SIG-M5 treated with dmso at 0.1 percent for 504 hours (cell line): ENCODE data around the gene RASIP1.
"Not testable (repeated sequence)": the region's sequence is repeated elsewhere in the genome, so short reads cannot be mapped to it uniquely, and the experiment has no call there.

ENCODE experiments used
- DNase-seq: peaks from one replicate; lab custom pipeline; 2025; ENCODE audit not compliant: unreplicated experiment; lab: John Stamatoyannopoulos, UW

RASIP1 gene, protein sequence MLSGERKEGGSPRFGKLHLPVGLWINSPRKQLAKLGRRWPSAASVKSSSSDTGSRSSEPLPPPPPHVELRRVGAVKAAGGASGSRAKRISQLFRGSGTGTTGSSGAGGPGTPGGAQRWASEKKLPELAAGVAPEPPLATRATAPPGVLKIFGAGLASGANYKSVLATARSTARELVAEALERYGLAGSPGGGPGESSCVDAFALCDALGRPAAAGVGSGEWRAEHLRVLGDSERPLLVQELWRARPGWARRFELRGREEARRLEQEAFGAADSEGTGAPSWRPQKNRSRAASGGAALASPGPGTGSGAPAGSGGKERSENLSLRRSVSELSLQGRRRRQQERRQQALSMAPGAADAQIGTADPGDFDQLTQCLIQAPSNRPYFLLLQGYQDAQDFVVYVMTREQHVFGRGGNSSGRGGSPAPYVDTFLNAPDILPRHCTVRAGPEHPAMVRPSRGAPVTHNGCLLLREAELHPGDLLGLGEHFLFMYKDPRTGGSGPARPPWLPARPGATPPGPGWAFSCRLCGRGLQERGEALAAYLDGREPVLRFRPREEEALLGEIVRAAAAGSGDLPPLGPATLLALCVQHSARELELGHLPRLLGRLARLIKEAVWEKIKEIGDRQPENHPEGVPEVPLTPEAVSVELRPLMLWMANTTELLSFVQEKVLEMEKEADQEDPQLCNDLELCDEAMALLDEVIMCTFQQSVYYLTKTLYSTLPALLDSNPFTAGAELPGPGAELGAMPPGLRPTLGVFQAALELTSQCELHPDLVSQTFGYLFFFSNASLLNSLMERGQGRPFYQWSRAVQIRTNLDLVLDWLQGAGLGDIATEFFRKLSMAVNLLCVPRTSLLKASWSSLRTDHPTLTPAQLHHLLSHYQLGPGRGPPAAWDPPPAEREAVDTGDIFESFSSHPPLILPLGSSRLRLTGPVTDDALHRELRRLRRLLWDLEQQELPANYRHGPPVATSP

GRCh38 chr19:48740164-48740972 lies at the start of gene RASIP1:
Gene RASIP1, minus strand, starts transcription at chr19:48740610. Its CDS starts 328 bp downstream, at chr19:48740282.
- DNase-seq: no peak

DNA sequence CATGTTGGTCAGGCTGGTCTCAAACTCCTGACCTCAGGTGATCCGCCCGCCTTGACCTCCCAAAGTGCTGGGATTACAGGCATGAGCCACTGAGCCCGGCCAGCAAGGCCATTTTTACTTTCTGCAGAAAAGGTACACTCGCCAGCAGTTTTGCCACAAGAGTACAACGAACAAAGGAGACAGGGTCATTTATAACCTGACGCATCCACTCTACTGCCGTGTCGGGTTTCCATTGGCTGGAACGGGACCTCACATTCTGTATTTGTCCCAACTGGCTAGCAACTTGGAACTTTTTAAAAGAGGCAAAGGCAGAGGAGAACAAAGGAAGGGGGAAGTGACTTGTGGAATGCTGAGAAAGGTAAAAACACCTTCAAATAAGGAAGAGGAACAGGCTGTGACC lies 46.9 kb upstream of the RASIP1 start:
- not testable (repeated sequence) for DNase-seq

GRCh38 chr19:48786422-48786821 lies 46.0 kb upstream of the RASIP1 start:
- DNase-seq: not testable (repeated sequence)

GRCh38 chr19:48784527-48784926 lies 44.1 kb upstream of the RASIP1 start:
- no peak for DNase-seq

GRCh38 chr19:48780631-48781391 lies 40.4 kb upstream of the RASIP1 start:
- no peak for DNase-seq

GRCh38 chr19:48779636-48780035 lies 39.2 kb upstream of the RASIP1 start:
- no peak for DNase-seq

GRCh38 chr19:48777720-48778119 lies 37.3 kb upstream of the RASIP1 start:
- no peak for DNase-seq

GRCh38 chr19:48777139-48777538 lies 36.7 kb upstream of the RASIP1 start:
- DNase-seq: no peak

DNA sequence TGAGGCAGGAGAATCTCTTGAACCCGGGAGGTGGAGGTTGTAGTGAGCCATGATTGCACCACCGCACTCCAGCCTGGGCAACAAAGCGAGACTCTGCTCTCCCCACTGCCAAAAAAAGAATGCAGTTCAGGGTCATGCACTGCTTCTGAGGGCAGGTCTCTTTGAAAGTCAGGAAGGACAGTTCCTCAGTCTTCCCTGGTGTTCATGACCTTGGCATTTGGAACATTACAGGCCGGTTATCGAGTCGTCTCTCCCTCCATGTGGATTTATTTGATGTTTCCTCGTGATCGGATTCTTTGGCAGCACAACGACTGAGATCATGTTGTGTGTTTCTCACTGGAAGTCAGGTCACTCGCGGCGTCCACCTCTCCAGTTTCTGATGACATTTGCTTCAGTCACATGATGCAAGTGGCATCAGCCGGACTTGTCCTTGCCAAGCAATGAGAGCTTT lies 32.1 kb upstream of the RASIP1 start:
- DNase-seq: no peak

GRCh38 chr19:48770734-48771472 lies 30.5 kb upstream of the RASIP1 start:
- DNase-seq: no peak

- DNase-seq: no peak
These were observed 29.9 kb upstream of the RASIP1 start for GRCh38 chr19:48770266-48770665.

GRCh38 chr19:48768994-48769713 lies 28.7 kb upstream of the RASIP1 start:
- peak; percentile 49 for DNase-seq

DNA sequence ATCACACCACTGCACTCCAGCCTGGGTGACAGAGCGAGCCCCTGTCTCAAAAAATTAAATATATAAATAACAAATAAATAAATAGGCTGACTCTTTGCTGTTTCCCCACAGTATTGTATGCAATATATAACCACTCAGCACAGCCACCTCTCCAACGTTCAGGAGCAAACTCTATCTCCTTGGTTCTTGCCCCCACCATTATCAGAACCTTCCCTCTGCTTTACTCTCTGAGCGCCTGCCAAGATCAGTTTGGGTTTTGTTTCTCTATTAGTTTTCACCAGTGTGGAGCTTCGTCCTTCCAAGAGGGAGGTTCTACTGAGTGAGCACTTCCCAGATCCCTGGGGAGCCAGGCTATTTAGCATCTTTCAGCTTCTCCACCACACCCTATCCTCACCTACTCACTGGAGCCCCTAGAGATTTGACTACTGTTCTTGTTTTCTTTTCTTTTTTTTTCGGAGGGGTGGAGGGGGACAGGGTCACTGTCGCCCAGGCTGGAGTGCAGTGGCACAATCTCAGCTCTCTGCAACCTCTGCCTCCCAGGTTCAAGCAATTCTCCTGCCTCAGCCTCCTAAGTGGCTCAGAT lies 27.9 kb upstream of the RASIP1 start:
- DNase-seq: not testable (repeated sequence)

GRCh38 chr19:48765816-48766215 lies 25.4 kb upstream of the RASIP1 start:
- DNase-seq: not testable (repeated sequence)

DNA sequence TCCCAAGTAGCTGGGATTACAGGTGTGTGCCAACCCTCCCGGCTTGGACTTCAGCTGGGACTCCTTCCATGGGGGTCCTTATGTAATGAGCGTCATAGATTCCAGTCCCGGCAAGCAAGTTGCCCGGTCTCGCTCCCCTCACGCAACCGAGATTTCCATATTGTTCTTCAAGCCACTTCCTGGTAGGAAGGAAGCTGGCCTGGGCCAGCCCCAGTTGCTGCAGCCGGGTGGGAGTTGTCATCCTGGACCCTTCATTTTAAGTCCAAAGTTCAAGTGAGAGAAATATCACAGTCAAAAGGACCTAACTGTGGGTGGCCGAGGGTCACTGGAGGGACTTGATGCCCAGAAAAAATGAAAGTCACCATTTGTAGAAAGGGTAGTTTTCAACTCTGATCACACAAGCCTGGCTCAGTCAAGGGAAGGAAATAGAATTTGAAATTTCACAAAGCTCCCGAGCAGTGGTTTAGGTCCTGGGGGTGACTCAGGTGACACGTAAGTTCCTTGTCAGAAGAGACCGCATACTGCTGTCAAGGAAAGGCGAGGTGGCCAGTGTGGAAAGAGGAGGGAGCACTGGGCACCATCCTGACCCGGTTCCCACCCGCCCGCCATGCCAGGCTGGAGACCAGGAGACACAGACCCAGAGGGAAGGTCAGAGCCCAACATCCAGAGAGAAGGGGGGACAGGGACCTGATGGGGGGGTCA lies 20.2 kb upstream of the RASIP1 start:
- DNase-seq: no peak

DNA sequence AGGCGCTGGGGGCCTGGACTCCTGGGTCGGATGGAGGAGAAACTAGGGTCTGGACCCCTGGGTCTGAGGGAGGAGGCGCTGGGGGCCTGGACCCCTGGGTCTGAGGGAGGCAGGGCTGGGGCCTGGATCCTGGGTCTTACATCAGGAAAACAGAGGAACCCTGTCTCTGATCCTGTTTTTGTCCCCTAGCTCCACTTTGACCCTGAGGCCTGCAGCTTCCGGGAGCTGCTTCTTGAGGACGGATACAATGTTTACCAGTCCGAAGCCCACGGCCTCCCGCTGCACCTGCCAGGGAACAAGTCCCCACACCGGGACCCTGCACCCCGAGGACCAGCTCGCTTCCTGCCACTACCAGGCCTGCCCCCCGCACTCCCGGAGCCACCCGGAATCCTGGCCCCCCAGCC lies 17.3 kb upstream of the RASIP1 start:
- no peak for DNase-seq

GRCh38 chr19:48757089-48757675 lies 16.8 kb upstream of the RASIP1 start:
- no peak for DNase-seq
